ENCODE measurements around the gene ZNF160. TPM values are rescaled to one million over a fixed set of nuclear protein-coding genes. Genes with fewer than 3 reads are reported as not detected.

The ZNF160 gene
- total and polyA plus RNA-seq, 12 donors = 26.1 to 102 (median 57.1) TPM

- WGBS, 4 donors = 56 to 67% (median 64%) methylated on average over 6 of the region's 6 CpGs
- H3K27ac ChIP-seq = peak overlapping the region in 4 of 5 donors; percentile 62 to 91 (median 79)
- intact Hi-C loops (cut with DNase I) = loop anchor here in 1 of 2 donors (5.0 kb wide), 1 partner anchor 39 kb away; no protein-coding TSS in a partner anchor
- TF ChIP-seq POLR2A (IDR thresholded peaks at IDR 0.05) (no peak), CTCF (IDR thresholded peaks at IDR 0.05) (no peak)
- peaks cover 0 to 66% of the 10 kb centered on the region in 2 donors for H3K36me3 ChIP-seq (replicated peaks in 1 of 2)
- no peaks in the 10 kb centered on the region for H3K9me3 ChIP-seq (replicated peaks in 1 of 3)
- peaks cover 13 to 27% of the 10 kb centered on the region in 2 donors for H3K4me1 ChIP-seq (replicated peaks in 1 of 2)
- no peaks in the 10 kb centered on the region for H3K27me3 ChIP-seq
- no peak for DNase-seq
- no peak overlapping the region for H3K4me3 ChIP-seq
These were observed 15.1 kb downstream of the ZNF160 start for GRCh38 chr19:53088091-53088490.

GRCh38 chr19:53086949-53087348 is 16.3 kb downstream of the ZNF160 start:
- peaks cover 0 to 59% of the 10 kb centered on the region in 2 donors for H3K36me3 ChIP-seq (replicated peaks in 1 of 2)
- DNase-seq = peak; percentile 87 to 98 (median 94)
- intact Hi-C loops (cut with DNase I) = loop anchor here in 1 of 2 donors (5.0 kb wide), 1 partner anchor 40 kb away; no protein-coding TSS in a partner anchor
- WGBS, 4 donors = 16 to 26% (median 19%) methylated on average over 5 of the region's 5 CpGs
- H3K27ac ChIP-seq = peak overlapping the region; percentile 62 to 91 (median 79)
- H3K4me3 ChIP-seq = no peak overlapping the region
- peaks cover 13 to 27% of the 10 kb centered on the region in 2 donors for H3K4me1 ChIP-seq (replicated peaks in 1 of 2)
- no peaks in the 10 kb centered on the region for H3K27me3 ChIP-seq
- H3K9me3 ChIP-seq (replicated peaks in 1 of 3) = no peaks in the 10 kb centered on the region
- TF ChIP-seq CTCF (IDR thresholded peaks at IDR 0.05) (no peak), POLR2A (IDR thresholded peaks at IDR 0.05) (no peak)

GRCh38 chr19:53085496-53085895 is 17.7 kb downstream of the ZNF160 start:
- Histone ChIP-seq H3K4me1 (replicated peaks in 1 of 2) (peaks cover 13 to 27% of the 10 kb centered on the region in 2 donors), H3K36me3 (replicated peaks in 1 of 2) (peaks cover 0 to 46% of the 10 kb centered on the region in 2 donors), H3K4me3 (no peak overlapping the region), H3K27ac (peak overlapping the region in 1 of 5 donors; percentile 91), H3K9me3 (replicated peaks in 1 of 3) (no peaks in the 10 kb centered on the region), H3K27me3 (no peaks in the 10 kb centered on the region)
- 89 to 92% (median 91%) methylated on average over 7 of the region's 7 CpGs for WGBS, 4 donors
- no peak for TF ChIP-seq POLR2A (IDR thresholded peaks at IDR 0.05)
- TF ChIP-seq CTCF (IDR thresholded peaks at IDR 0.05) = no peak
- DNase-seq = no peak
- intact Hi-C loops (cut with DNase I) = loop anchor here in 1 of 2 donors (5.0 kb wide), 1 partner anchor 42 kb away; no protein-coding TSS in a partner anchor

- intact Hi-C loops (cut with DNase I) = no loop called here
- Histone ChIP-seq H3K9me3 (replicated peaks in 1 of 3) (no peaks in the 10 kb centered on the region), H3K27me3 (no peaks in the 10 kb centered on the region), H3K36me3 (replicated peaks in 1 of 2) (peaks cover 0 to 28% of the 10 kb centered on the region in 2 donors), H3K27ac (no peak overlapping the region), H3K4me3 (no peak overlapping the region), H3K4me1 (replicated peaks in 1 of 2) (peaks cover 13 to 26% of the 10 kb centered on the region in 2 donors)
- DNase-seq = no peak
- WGBS, 4 donors = 87 to 97% (median 95%) methylated on average over 3 of the region's 3 CpGs
- TF ChIP-seq POLR2A (IDR thresholded peaks at IDR 0.05) (no peak), CTCF (IDR thresholded peaks at IDR 0.05) (no peak)
These were observed 20.3 kb downstream of the ZNF160 start for GRCh38 chr19:53082929-53083328.
